NCI-H128 (cell line): ENCODE measurements around the gene SAMM50.
A peak's percentile ranks its signal among the peaks of the same experiment; 100 is the strongest.

ENCODE experiments used
- DNase-seq: peaks from one replicate; lab custom pipeline; 2025; ENCODE audit not compliant: unreplicated experiment; lab: John Stamatoyannopoulos, UW

SAMM50 gene

DNA sequence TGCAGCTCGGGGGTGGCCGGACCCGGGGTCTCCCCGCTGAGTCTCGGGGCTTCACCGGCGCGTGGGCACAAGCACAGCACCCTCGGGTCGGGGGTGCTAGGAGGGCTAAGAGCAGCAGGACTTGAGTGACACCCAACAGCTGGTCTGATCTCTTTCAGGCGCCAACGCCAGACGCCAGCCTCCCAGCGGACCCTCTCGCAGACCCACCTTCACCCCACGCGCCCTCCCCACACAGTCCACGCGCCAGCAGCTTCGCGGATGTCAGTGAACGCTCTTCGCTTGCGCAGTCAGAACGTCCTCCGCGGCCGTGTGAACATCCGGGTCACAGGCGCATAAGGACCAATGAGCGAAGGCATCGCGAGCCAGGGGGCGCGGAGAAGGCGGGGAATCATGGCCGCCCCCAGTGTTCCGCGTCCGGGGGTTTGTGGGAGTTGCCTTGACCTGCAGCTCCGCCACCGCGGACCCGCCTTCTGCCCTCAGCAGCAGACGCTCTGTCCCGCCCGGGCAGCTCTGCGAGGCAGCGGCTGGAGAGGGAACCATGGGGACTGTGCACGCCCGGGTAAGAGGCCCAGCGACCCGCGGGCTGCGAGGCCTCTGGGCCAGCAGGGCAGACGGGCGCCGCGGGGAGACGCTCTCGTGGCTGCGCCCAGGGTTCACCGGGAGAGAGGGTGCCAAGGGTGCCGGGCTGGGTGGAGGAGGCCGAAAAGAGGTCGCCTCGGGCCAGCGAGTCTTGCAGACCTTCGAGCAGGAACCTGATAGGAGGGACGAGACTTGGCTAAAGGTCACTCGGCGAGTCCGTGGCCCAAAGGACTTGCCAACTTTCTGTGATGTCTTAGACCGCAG, at the start of gene SAMM50:
Gene SAMM50 (plus strand): TSS at position 403 of the 843 bp plus-strand sequence. CDS start 136 bp downstream, at position 539.
- peak; percentile 59 for DNase-seq

DNA sequence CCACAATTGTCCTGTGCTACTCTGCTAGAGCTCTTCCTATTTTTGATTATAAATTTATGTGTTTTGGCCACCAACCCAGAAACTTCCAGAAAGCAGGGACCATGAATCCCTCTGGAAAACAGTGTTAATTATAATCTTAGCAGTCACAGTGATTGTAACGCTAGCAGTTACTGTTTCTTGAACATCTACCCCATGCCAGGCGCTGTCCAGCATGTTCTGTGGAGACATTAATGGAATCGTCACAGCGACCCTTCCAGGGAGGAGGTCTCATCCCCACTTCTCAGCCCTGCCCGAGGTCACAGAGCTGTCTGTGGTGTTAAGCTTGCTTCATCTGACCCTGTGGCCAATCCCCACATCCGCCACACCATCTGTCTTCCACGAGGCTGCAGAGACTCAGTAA, 49.6 kb upstream of the SAMM50 start:
- no peak for DNase-seq

DNA sequence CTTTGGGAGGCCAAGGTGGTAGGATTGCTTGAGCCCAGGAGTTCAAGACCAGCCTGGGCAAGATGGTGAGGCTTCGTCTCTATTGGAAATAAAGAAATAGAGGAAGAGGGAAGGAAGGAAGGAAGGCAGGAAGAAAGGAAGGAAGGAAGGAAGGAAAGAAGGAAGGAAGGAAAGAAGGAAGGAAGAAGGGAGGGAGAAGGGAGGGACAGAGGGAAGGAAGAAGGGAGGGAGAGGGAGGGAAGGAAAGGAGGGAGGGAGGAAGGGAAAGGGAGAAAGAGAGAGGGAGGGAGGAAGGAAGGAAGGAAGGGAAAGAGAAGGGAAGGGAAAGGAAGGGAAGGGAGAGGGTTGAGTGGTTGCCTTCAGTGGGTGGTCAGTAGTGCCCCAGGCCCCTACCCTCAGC, 45.5 kb upstream of the SAMM50 start:
- DNase-seq = no peak

DNA sequence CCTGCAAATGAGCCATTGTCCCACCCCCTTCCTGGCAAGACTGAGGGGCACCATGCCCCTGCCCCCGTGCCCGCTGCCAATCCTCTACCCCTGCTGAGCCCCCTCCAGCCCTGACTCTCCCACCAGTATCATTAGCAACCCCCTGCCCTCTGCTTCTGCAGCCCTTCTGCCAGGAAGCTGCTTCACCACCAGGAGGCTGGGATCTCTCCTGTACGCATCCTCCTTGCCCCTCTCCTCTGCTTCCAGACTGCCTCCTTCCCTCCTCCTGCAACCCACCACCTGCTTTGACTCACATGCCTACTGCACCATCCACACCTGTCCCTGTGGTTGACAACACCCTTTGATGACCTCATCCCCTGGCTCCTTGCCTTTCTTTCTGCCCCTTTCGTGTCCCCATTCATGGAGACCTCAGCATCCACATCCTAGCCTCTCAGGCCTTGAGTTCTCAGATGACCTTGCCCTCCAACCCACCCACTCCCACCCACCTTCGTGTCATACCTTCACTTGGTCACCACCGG, 45.0 kb upstream of the SAMM50 start:
- no peak for DNase-seq

DNA sequence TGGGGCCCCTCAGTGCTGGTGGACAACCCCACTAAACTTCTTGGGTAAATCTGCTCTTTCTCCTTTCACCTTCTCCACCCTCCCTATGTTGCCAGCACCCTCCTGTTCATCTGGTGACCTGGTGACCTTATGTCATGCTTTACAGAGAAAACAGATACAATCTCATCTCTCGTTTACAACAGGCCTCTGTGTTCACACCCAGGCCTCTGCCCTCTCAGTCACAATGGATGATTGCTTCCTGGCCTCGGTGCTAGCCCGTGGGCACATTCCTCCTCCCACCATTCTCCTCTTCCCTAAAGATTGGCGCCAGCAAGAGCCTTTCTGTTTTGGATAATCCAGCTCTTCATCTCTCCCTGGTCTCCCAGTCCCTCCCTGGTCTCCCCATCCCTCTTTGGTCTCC, 43.9 kb upstream of the SAMM50 start:
- no peak for DNase-seq

DNA sequence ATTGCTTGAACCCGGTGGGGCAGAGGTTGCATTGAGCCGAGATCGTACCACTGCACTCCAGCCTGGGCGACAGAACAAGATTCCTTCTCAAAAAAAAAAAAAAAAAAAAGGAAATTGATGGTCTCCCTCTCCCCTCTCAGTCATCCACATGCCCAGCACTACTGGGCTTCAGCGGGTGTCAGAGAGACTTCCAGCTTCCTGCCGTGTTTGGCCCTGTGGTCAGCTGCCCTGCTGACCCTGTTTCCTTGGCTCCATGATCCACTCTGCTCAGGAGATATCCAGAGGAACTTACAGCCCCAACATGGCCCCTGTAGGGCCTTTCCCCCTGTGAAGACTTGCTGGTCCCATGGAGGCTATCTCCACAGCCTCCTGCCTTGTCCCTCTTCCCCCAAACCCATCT, 37.7 kb upstream of the SAMM50 start:
- no peak for DNase-seq

DNA sequence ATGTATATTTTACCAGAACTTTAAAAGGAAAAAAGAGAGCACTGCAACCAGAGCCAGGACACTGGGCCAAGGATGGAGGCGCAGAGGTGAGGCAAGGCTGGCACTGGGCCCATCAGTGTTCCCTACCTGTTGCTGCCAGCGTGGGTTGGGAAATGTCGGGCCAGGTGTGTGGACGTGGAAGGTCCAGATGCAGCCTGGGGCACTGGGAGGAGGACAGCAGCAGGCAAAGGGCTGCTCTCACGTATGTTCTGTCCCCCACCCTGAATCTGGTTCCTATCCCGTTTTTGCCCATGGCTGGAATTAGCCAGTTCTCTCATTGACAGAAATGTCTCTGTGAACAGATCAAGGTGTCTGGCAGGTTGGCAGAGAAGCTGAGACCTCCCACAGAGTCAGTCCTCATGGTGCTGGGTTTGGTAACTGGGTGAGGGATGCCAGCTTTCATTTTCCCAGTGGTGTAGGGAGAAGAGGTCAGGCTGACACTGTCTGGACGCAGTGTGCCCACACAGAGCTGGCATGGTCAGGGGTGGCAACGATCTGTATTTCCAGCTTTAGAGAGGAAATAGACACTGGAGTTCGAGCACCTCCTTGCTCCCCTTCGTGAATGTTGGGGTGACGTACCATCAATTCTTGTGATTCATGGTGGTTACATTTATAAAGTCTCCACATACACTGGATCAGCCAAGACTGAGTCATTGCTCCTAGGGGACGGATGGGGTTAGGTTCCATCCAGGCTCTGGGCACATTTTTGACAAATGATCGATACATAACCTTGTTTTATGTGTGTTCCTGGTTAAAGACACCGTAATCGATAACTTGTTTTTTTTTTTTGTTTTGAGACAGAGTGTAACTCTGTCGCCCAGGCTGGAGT, 35.9 kb upstream of the SAMM50 start:
- no peak for DNase-seq

DNA sequence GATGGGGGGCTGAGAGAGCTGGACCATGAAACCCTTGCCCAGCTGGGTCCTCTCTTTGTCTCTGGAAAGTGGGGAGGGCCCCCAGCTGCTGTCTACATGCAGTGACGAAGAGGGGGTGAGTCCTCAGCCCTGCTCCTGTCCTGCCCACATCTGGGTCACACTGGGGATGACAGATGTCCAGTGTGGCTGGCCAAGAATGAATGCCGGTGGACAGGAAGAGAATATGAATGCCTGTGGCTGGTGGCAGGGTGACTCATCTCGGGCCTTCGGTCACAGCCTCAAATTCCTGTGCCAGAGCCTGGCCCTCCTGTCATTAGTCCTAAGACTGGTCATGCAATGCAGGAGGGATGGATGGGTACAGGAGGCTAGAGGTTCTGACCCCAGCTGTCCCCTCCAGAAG, 33.9 kb upstream of the SAMM50 start:
- no peak for DNase-seq

DNA sequence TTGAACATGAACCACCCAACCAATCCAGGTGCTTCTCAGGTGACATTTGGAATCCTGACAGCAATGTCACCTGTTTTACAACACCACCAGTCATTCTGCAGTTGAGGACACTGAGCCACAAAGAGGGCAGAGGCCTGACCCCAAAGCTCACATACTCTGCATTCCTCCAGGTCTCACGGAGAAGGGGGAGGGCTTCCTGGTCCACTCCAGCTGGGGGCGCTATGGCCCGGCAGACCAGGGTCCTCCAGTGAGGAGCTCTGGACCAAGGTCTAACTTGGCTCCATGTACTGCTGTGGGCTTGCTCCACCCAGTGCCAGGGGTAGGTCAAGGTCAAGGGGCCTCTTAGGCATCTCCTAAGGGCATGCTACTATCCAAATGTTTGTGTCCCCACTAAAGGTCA, 33.1 kb upstream of the SAMM50 start:
- DNase-seq = no peak

DNA sequence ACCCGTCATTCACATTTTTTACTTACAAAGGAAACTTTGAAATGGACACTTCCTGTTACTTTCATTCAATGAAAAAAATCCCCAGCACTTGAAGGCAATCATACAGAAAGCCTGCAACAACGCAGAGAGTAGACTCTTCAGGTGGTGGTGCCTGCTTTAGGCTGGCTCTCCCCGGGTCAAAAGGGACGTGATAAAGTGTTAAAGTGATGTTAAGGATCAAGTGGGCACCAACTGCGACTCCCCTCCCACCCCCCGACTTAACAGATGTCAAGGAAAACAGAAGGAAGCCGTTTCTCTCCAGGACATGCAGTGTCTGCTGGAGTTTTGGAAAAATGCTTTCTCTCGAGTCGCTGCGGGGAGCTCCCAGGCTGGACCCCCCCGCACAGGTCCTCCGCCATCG, 32.1 kb upstream of the SAMM50 start:
- no peak for DNase-seq

DNA sequence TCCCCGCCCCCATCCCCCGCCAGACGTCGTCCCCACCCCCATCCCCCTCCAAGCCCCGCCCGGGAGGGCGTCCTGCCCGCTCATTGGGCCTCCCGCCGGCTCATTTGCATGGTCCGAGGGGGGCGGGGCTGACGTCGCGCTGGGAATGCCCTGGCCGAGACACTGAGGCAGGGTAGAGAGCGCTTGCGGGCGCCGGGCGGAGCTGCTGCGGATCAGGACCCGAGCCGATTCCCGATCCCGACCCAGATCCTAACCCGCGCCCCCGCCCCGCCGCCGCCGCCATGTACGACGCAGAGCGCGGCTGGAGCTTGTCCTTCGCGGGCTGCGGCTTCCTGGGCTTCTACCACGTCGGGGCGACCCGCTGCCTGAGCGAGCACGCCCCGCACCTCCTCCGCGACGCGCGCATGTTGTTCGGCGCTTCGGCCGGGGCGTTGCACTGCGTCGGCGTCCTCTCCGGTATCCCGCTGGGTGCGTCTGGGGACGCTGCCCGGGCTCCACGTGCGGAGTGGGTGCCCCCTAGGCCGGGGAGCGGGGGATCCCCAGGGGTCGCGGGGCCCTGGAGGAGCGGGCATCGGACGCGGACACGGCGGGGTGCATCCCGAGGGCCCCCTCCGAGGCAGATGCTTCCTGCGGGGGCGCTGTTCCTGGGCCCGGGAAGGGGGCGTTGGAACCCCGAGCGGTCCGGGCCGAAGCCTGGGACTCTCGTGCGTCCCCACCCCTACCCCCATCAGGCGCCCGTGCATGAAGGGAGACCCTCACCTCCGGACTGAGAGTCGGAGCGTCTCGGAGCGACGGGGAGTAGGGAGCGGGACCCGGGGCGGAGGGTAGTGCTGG, 31.4 kb upstream of the SAMM50 start, which contains the start of gene PNPLA3:
Gene PNPLA3 (plus strand): TSS at position 175 of the 834 bp plus-strand sequence. CDS start 107 bp downstream, at position 282.
- peak; percentile 55 for DNase-seq

DNA sequence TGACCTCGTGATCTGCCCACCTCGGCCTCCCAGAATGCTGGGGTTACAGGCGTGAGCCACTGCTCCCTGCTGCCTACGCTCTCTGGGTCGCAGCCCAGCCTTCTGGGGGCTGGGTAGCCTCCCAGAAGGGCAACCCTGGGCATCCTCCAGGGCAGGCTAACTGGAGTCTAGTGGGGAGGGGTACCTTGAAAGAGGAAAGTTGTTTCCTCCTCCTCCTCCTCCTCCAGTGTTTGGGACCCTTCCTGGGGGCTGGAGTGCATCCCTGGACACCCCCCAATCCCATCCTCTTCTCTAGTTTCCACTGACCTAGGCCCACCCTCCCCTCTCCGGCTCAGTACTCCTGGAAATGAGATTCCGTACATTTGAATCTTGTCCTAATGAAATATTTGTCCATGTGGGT, 30.4 kb upstream of the SAMM50 start:
- DNase-seq = no peak

DNA sequence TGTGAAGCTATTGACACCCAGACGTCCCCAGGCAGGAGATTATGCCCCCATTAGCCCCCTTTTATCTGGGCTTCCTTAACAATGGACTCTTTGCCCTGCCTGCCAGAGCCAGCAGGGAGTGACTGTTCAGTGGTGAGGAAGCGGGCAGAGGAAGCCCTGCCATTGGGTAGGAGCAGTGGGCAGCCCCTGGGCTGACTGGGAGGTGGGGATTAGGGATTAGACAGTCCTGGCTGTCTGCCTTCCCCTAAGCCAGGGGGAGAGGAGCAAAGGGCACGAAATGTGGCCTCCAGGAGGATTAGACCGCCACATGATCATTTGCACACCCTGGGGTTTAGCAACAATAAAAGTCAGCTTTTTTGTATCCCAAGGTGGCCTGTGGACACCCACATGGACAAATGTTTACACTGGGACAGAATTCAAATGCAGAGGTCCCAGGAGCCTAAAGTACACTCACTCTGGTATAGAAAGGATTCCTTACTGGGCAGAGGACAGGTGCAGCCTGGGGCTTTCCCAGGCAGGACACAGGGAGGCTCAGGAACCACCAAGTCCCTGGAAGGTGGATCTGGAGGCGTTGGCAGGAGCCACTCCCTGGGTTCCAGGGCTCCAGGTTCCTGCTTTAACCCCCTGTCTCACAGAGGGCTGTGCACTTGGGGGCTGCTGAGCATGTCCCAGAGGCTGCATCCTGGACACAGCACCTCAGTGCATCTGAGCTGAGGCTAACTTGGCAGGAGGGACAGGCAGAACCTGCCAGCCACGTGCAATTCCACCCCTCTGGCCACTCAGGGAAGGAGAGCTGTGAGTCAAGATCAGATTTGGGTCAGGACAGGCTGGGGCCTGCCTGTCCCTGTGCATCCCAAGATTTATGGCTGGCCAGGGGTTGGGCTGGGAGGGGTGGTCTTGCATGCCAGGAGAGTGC, 29.6 kb upstream of the SAMM50 start:
- DNase-seq = no peak

DNA sequence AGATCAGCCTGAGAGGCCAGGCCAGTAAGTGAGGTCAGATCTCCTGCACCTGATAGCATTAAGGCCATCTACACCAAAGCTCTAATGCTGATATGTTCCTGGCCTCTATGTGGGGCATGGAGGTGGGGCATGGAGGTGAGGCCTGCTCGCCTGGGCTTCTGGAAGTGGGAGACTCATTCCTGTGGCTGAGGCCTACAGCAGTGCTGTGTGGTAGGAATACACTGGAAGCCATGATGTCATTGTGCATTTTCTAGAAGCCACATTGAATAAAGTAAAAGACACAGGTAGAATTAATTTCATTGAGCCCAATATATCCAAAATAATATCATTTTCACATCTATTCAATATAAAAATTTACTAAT, 28.9 kb upstream of the SAMM50 start:
- DNase-seq = no peak

DNA sequence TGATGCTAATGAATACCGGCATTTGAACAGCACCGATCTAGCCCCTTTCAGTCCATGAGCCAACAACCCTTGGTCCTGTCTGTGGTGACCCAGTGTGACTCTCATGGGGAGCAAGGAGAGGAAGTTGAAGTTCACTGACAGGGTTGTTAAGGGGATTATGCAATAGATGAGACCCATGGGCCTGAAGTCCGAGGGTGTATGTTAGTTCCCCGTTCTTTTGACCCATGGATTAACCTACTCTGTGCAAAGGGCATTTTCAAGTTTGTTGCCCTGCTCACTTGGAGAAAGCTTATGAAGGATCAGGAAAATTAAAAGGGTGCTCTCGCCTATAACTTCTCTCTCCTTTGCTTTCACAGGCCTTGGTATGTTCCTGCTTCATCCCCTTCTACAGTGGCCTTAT, 26.8 kb upstream of the SAMM50 start:
- no peak for DNase-seq

DNA sequence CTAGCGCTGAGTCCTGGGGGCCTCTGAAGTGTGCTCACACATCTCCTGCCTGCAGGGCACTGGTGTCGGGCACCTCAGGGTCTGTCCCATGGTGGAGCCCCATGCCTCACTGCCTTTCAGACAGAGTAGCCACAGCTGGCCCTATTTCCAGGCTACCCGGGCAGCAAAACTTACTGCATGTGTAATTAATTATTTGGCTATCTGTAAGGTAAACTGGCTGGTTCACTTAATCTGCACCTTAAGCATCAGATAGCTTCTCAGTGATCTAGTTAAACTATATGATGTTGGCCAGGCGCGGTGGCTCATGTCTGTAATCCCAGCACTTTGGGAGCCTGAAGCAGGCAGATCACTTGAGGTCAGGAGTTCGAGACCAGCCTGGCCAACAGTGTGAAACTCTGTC, 26.3 kb upstream of the SAMM50 start:
- no peak for DNase-seq

DNA sequence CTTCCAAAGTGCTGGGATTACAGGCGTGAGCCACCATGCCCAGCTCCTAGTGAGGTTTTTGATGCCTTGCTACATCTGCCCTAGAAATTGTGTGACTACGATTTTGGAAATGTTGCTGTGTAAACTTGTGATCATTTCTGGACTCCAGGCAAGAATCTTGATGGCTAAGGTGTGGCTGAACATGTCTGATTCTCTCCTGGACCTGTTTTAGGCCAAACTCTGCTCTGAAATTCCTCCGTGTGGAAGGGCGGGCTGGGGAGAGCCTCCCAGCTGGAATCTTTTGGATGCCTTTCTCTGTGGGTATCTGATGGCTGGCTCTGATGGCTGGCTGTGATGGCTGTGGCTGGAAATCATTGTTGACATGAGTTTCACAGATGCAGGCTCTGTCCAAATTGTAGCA, 23.5 kb upstream of the SAMM50 start:
- DNase-seq = no peak

DNA sequence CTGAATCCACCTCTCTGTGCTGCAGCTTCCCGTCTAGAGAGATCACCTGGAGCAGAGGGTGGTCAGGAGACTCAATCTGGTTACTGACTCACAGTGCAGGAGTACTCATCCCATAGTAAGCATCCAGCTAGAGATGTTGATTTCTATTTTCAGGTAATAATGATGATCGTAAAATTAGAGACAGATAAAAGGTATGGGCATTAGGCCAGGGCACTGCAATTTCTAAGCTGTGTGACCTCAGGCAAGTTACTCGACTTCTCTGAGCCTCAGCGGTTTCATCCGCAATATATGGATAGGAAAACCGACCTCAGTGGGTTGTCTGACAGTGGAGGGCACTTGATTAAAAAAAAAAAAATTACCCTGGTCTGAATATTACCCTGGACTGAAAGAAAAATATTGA, 13.8 kb upstream of the SAMM50 start:
- no peak for DNase-seq

DNA sequence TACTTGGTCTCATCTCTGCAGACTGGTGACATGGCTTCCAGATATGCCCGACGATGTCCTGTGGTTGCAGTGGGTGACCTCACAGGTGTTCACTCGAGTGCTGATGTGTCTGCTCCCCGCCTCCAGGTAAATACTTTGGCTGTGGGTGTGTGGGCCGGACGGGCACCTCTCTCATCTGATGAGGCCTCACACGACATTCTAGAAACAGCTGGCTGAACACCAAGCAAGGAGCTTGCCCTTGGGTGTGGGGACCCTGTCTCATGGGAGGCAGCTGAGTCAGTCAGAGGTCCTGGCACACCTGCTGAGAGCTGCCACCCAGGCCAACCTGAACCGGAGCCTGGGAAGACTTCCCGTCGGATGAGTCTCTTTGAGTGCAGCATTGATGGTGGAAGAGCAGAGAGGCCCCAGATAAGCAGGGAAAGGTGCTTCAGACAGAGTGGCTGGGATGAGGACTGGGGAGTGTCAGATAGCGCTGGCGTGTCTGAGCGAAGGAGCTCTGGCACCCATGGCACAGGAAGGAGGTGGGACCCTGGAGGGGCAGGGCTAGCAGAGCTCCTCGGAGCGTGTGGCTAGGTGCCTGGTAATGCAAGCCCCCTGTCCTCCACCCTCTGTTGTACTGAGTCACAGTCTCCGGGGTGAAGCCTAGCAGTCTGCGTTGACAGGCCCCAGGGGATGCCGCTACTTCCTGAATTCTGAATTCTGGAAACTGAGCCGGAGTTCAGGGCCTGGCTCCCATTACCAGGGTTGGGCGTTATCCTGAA, 10.4 kb upstream of the SAMM50 start:
- no peak for DNase-seq
